ENCODE measurements around the gene FXYD7. TPM values are rescaled to one million over a fixed set of nuclear protein-coding genes. Genes with fewer than 3 reads are reported as not detected.

The FXYD7 gene
- total RNA-seq, 2 experiments from 2014 or later = 15.3 to 15.6 TPM

DNA sequence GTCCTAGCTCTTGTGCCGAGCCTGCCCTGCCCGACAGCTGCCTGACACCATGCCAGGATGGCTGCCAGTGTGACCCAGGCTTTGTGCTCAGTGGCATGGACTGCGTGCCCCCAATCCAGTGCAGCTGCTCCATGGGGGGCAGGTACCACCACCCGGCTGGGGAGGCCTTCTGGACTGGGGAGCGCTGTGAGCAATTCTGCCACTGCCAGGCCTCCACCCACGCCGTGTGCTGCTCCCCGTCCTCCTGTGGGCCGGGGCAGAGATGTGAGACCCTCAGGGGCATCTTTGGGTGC lies 36.8 kb upstream of the FXYD7 start:
- H3K27ac Mint-ChIP-seq = no peak overlapping the region
- DNase-seq (no peak), ATAC-seq (ENCODE audit: poor library complexity) (no peak)
- ChIA-PET CTCF (no interaction called here), POLR2A (no interaction called here)
- Histone ChIP-seq H3K9me3 (ENCODE audit: control insufficient read depth in 1 of 2, insufficient read depth in 1 of 2, low read length in 2 of 2) (peaks cover 0 to 15% of the 10 kb centered on the region in 2 experiments), H3K27ac (ENCODE audit: low read depth in 1 of 2, low read length in 2 of 2) (no peak overlapping the region), H3K27me3 (ENCODE audit: control insufficient read depth in 1 of 2, insufficient read depth in 2 of 2, low read length in 2 of 2) (peaks cover 0 to 2% of the 10 kb centered on the region in 2 experiments), H3K4me1 (ENCODE audit: insufficient read depth, low read length) (no peaks in the 10 kb centered on the region), H3K36me3 (ENCODE audit: insufficient read depth, low read length) (no peaks in the 10 kb centered on the region), H3K4me3 (ENCODE audit: low read length) (no peak overlapping the region)
- no peaks in the 10 kb centered on the region for H3K4me1 Mint-ChIP-seq (ENCODE audit: low read depth)
- H3K9me3 Mint-ChIP-seq = no peaks in the 10 kb centered on the region
- H3K27me3 Mint-ChIP-seq = no peaks in the 10 kb centered on the region
- TF ChIP-seq, protein P1, sequence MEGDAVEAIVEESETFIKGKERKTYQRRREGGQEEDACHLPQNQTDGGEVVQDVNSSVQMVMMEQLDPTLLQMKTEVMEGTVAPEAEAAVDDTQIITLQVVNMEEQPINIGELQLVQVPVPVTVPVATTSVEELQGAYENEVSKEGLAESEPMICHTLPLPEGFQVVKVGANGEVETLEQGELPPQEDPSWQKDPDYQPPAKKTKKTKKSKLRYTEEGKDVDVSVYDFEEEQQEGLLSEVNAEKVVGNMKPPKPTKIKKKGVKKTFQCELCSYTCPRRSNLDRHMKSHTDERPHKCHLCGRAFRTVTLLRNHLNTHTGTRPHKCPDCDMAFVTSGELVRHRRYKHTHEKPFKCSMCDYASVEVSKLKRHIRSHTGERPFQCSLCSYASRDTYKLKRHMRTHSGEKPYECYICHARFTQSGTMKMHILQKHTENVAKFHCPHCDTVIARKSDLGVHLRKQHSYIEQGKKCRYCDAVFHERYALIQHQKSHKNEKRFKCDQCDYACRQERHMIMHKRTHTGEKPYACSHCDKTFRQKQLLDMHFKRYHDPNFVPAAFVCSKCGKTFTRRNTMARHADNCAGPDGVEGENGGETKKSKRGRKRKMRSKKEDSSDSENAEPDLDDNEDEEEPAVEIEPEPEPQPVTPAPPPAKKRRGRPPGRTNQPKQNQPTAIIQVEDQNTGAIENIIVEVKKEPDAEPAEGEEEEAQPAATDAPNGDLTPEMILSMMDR (IDR thresholded peaks at IDR 0.05) = no peak
- no peaks in the 10 kb centered on the region for H3K36me3 Mint-ChIP-seq (ENCODE audit: low read depth)
- no peak overlapping the region for H3K4me3 Mint-ChIP-seq
- intact Hi-C loops (cut with DNase I, micrococcal nuclease) = no loop called here

DNA sequence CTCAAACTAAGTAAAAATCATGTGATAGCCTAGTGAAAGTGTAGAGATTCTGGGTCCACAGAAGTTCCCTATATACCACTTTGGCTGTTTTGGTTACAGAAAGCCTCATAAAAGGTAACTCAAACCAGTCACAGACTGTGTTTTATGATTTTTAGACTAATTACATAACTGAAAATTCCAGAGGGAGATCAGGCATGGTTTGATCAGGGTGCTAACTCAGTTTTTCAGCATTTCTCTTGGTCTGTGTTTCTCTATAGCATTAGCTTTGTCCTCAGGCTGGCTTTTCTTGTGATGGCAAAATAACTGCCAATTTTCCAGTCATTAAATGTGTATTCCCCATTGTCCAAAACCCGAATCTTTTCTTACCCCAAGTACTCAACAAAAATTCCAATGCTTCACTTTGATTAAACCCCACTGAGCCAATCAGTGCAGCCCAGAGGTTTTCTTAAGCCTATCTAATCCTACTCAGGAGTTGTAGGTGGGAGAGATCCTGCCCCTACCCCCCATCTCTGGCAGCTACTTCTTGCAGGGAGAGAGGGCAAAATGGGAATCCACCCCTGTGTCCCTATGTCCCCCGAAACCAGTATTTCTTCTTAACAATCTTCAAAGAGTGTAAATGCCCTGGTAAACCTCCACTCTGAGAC lies 36.0 kb upstream of the FXYD7 start:
- no peaks in the 10 kb centered on the region for H3K9me3 Mint-ChIP-seq
- ATAC-seq (ENCODE audit: poor library complexity) (no peak), DNase-seq (no peak)
- no peaks in the 10 kb centered on the region for H3K4me1 Mint-ChIP-seq (ENCODE audit: low read depth)
- Histone ChIP-seq H3K36me3 (ENCODE audit: insufficient read depth, low read length) (no peaks in the 10 kb centered on the region), H3K4me3 (ENCODE audit: low read length) (no peak overlapping the region), H3K4me1 (ENCODE audit: insufficient read depth, low read length) (no peaks in the 10 kb centered on the region), H3K9me3 (ENCODE audit: control insufficient read depth in 1 of 2, insufficient read depth in 1 of 2, low read length in 2 of 2) (peaks cover 0 to 15% of the 10 kb centered on the region in 2 experiments), H3K27me3 (ENCODE audit: control insufficient read depth in 1 of 2, insufficient read depth in 2 of 2, low read length in 2 of 2) (peaks cover 0 to 2% of the 10 kb centered on the region in 2 experiments), H3K27ac (ENCODE audit: low read depth in 1 of 2, low read length in 2 of 2) (no peak overlapping the region)
- intact Hi-C loops (cut with DNase I, micrococcal nuclease) = no loop called here
- CTCF ChIA-PET = no interaction called here
- no peaks in the 10 kb centered on the region for H3K36me3 Mint-ChIP-seq (ENCODE audit: low read depth)
- no peak overlapping the region for H3K27ac Mint-ChIP-seq
- POLR2A ChIA-PET = no interaction called here
- no peaks in the 10 kb centered on the region for H3K27me3 Mint-ChIP-seq
- no peak overlapping the region for H3K4me3 Mint-ChIP-seq
- TF ChIP-seq, protein P1 (IDR thresholded peaks at IDR 0.05) = no peak

DNA sequence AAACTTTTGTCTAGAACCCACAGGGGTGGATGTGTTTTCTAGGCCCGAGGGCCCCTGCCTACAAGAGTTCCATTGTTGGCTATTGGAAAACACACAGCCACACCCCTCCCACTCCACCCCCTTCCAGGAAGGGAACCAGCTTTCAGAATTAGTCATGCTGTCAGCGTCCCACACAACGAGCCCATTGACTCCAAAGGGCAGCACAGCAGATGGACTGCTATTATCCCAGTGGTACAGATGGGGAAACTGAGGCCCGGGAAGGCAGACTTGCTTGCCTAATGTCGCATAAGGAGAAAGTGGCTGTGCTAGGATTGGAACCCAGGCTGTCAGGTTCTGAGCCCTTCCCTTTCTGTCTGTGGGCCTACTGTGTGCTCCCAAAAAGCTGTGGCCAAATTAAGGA lies 35.5 kb upstream of the FXYD7 start:
- Mint-ChIP-seq H3K27me3 (no peaks in the 10 kb centered on the region), H3K9me3 (no peaks in the 10 kb centered on the region), H3K4me1 (ENCODE audit: low read depth) (no peaks in the 10 kb centered on the region), H3K27ac (no peak overlapping the region), H3K4me3 (no peak overlapping the region), H3K36me3 (ENCODE audit: low read depth) (no peaks in the 10 kb centered on the region)
- H3K9me3 ChIP-seq (ENCODE audit: control insufficient read depth in 1 of 2, insufficient read depth in 1 of 2, low read length in 2 of 2) = peaks cover 0 to 15% of the 10 kb centered on the region in 2 experiments
- ATAC-seq (ENCODE audit: poor library complexity) (no peak), DNase-seq (no peak)
- H3K4me3 ChIP-seq (ENCODE audit: low read length) = no peak overlapping the region
- H3K27ac ChIP-seq (ENCODE audit: low read depth in 1 of 2, low read length in 2 of 2) = no peak overlapping the region
- no peaks in the 10 kb centered on the region for H3K36me3 ChIP-seq (ENCODE audit: insufficient read depth, low read length)
- ChIA-PET CTCF (no interaction called here), POLR2A (no interaction called here)
- H3K4me1 ChIP-seq (ENCODE audit: insufficient read depth, low read length) = no peaks in the 10 kb centered on the region
- peaks cover 0 to 2% of the 10 kb centered on the region in 2 experiments for H3K27me3 ChIP-seq (ENCODE audit: control insufficient read depth in 1 of 2, insufficient read depth in 2 of 2, low read length in 2 of 2)
- TF ChIP-seq, protein P1 (IDR thresholded peaks at IDR 0.05) = no peak
- intact Hi-C loops (cut with DNase I, micrococcal nuclease) = no loop called here

Measured in CD4-positive, alpha-beta T cell (primary cell).